Measurements from ENCODE around the gene MYRF.

The MYRF gene

GRCh38 chr11:61728066-61728939 lies 24.1 kb upstream of the MYRF start:
- Histone ChIP-seq H3K79me1 (ENCODE audit: low read depth, low read length) (peaks cover 5% of the 10 kb centered on the region), H3K4me1 (ENCODE audit: control insufficient read depth in 2 of 2, insufficient read depth in 1 of 2, low read depth in 1 of 2, low read length in 2 of 2) (no peaks in the 10 kb centered on the region), H2BK15ac (ENCODE audit: low read length) (no peak overlapping the region), H2BK5ac (ENCODE audit: low read length) (no peak overlapping the region), H3K4me2 (ENCODE audit: insufficient read depth, low read length, poor library complexity, severe bottlenecking) (no peak overlapping the region), H4K91ac (ENCODE audit: low read depth, low read length, poor library complexity) (no peak overlapping the region), H2AK5ac (ENCODE audit: low read depth, low read length) (no peak overlapping the region), H3K9ac (ENCODE audit: low read depth, low read length, poor library complexity) (no peak overlapping the region), H3K27ac (replicated peaks; ENCODE audit: low read length) (no peak overlapping the region), H2BK120ac (ENCODE audit: low read depth, low read length) (no peak overlapping the region), H3K23ac (ENCODE audit: low read depth, low read length, poor library complexity) (peak overlapping the region; percentile 77), H3K14ac (ENCODE audit: low read length) (no peak overlapping the region), H3K9me3 (replicated peaks in 1 of 2; ENCODE audit: control insufficient read depth in 2 of 2, insufficient read depth in 1 of 2, low read depth in 1 of 2, low read length in 2 of 2) (no peaks in the 10 kb centered on the region), H4K8ac (ENCODE audit: low read depth, low read length) (no peak overlapping the region), H3K36me3 (replicated peaks in 1 of 2; ENCODE audit: control insufficient read depth in 2 of 2, insufficient read depth in 2 of 2, low read length in 2 of 2) (peaks cover 24 to 65% of the 10 kb centered on the region in 2 donors), H2AFZ (ENCODE audit: low read length) (no peak overlapping the region), H3K27me3 (ENCODE audit: control insufficient read depth in 3 of 3, insufficient read depth in 3 of 3, low read depth in 1 of 3, low read length in 3 of 3) (no peaks in the 10 kb centered on the region), H3K18ac (ENCODE audit: low read length) (no peak overlapping the region), H3K4ac (ENCODE audit: low read length) (no peak overlapping the region), H3K4me3 (ENCODE audit: low read length in 2 of 2) (peak overlapping the region in 1 of 2 donors; percentile 30), H2BK12ac (ENCODE audit: low read length) (no peak overlapping the region)
- DNase-seq (ENCODE audit: low spot score): no peak
- no CpG with 5 or more reads among the region's 33 CpGs for WGBS, 2 donors (ENCODE audit: extremely low coverage in 2 of 2, insufficient read length in 2 of 2, insufficient replicate concordance in 1 of 2)

- peaks cover 21 to 59% of the 10 kb centered on the region in 2 donors for H3K36me3 ChIP-seq (replicated peaks in 1 of 2; ENCODE audit: control insufficient read depth in 2 of 2, insufficient read depth in 2 of 2, low read length in 2 of 2)
- H2BK15ac ChIP-seq (ENCODE audit: low read length): no peak overlapping the region
- H3K23ac ChIP-seq (ENCODE audit: low read depth, low read length, poor library complexity): no peak overlapping the region
- no peak overlapping the region for H3K27ac ChIP-seq (replicated peaks; ENCODE audit: low read length)
- H2BK12ac ChIP-seq (ENCODE audit: low read length): no peak overlapping the region
- no peak overlapping the region for H4K91ac ChIP-seq (ENCODE audit: low read depth, low read length, poor library complexity)
- no peak overlapping the region for H2BK120ac ChIP-seq (ENCODE audit: low read depth, low read length)
- H2AK5ac ChIP-seq (ENCODE audit: low read depth, low read length): no peak overlapping the region
- WGBS, 2 donors (ENCODE audit: extremely low coverage in 2 of 2, insufficient read length in 2 of 2, insufficient replicate concordance in 1 of 2): no CpG with 5 or more reads among the region's 8 CpGs
- no peaks in the 10 kb centered on the region for H3K4me1 ChIP-seq (ENCODE audit: control insufficient read depth in 2 of 2, insufficient read depth in 1 of 2, low read depth in 1 of 2, low read length in 2 of 2)
- no peak overlapping the region for H4K8ac ChIP-seq (ENCODE audit: low read depth, low read length)
- no peaks in the 10 kb centered on the region for H3K27me3 ChIP-seq (ENCODE audit: control insufficient read depth in 3 of 3, insufficient read depth in 3 of 3, low read depth in 1 of 3, low read length in 3 of 3)
- no peak overlapping the region for H3K4me2 ChIP-seq (ENCODE audit: insufficient read depth, low read length, poor library complexity, severe bottlenecking)
- H3K14ac ChIP-seq (ENCODE audit: low read length): no peak overlapping the region
- H3K79me1 ChIP-seq (ENCODE audit: low read depth, low read length): peaks cover 5% of the 10 kb centered on the region
- DNase-seq (ENCODE audit: low spot score): no peak
- no peak overlapping the region for H3K4ac ChIP-seq (ENCODE audit: low read length)
- no peak overlapping the region for H2BK5ac ChIP-seq (ENCODE audit: low read length)
- H3K4me3 ChIP-seq (ENCODE audit: low read length in 2 of 2): no peak overlapping the region
- H3K9me3 ChIP-seq (replicated peaks in 1 of 2; ENCODE audit: control insufficient read depth in 2 of 2, insufficient read depth in 1 of 2, low read depth in 1 of 2, low read length in 2 of 2): no peaks in the 10 kb centered on the region
- H3K18ac ChIP-seq (ENCODE audit: low read length): no peak overlapping the region
- H3K9ac ChIP-seq (ENCODE audit: low read depth, low read length, poor library complexity): no peak overlapping the region
- H2AFZ ChIP-seq (ENCODE audit: low read length): no peak overlapping the region
Observed at GRCh38 chr11:61728940-61729219, 23.6 kb upstream of the MYRF start.

GRCh38 chr11:61730240-61730994 lies 22.0 kb upstream of the MYRF start:
- H4K8ac ChIP-seq (ENCODE audit: low read depth, low read length): no peak overlapping the region
- no peak overlapping the region for H2AK5ac ChIP-seq (ENCODE audit: low read depth, low read length)
- no peak overlapping the region for H2AFZ ChIP-seq (ENCODE audit: low read length)
- H3K14ac ChIP-seq (ENCODE audit: low read length): no peak overlapping the region
- H3K27me3 ChIP-seq (ENCODE audit: control insufficient read depth in 3 of 3, insufficient read depth in 3 of 3, low read depth in 1 of 3, low read length in 3 of 3): no peaks in the 10 kb centered on the region
- H3K23ac ChIP-seq (ENCODE audit: low read depth, low read length, poor library complexity): no peak overlapping the region
- no peak overlapping the region for H3K18ac ChIP-seq (ENCODE audit: low read length)
- H3K4me3 ChIP-seq (ENCODE audit: low read length in 2 of 2): no peak overlapping the region
- H2BK12ac ChIP-seq (ENCODE audit: low read length): no peak overlapping the region
- H3K4ac ChIP-seq (ENCODE audit: low read length): no peak overlapping the region
- H2BK120ac ChIP-seq (ENCODE audit: low read depth, low read length): no peak overlapping the region
- H4K91ac ChIP-seq (ENCODE audit: low read depth, low read length, poor library complexity): no peak overlapping the region
- WGBS, 2 donors (ENCODE audit: extremely low coverage in 2 of 2, insufficient read length in 2 of 2, insufficient replicate concordance in 1 of 2): no CpG with 5 or more reads among the region's 13 CpGs
- no peaks in the 10 kb centered on the region for H3K9me3 ChIP-seq (replicated peaks in 1 of 2; ENCODE audit: control insufficient read depth in 2 of 2, insufficient read depth in 1 of 2, low read depth in 1 of 2, low read length in 2 of 2)
- H3K4me2 ChIP-seq (ENCODE audit: insufficient read depth, low read length, poor library complexity, severe bottlenecking): no peak overlapping the region
- H3K9ac ChIP-seq (ENCODE audit: low read depth, low read length, poor library complexity): no peak overlapping the region
- no peak overlapping the region for H3K27ac ChIP-seq (replicated peaks; ENCODE audit: low read length)
- no peak for DNase-seq (ENCODE audit: low spot score)
- peaks cover 7% of the 10 kb centered on the region for H3K79me1 ChIP-seq (ENCODE audit: low read depth, low read length)
- no peak overlapping the region for H2BK5ac ChIP-seq (ENCODE audit: low read length)
- H2BK15ac ChIP-seq (ENCODE audit: low read length): no peak overlapping the region
- no peaks in the 10 kb centered on the region for H3K4me1 ChIP-seq (ENCODE audit: control insufficient read depth in 2 of 2, insufficient read depth in 1 of 2, low read depth in 1 of 2, low read length in 2 of 2)
- peaks cover 22 to 54% of the 10 kb centered on the region in 2 donors for H3K36me3 ChIP-seq (replicated peaks in 1 of 2; ENCODE audit: control insufficient read depth in 2 of 2, insufficient read depth in 2 of 2, low read length in 2 of 2)

GRCh38 chr11:61731211-61731951 lies 21.1 kb upstream of the MYRF start:
- H3K14ac ChIP-seq (ENCODE audit: low read length): no peak overlapping the region
- no peak overlapping the region for H2BK120ac ChIP-seq (ENCODE audit: low read depth, low read length)
- no peak overlapping the region for H3K27ac ChIP-seq (replicated peaks; ENCODE audit: low read length)
- H2BK12ac ChIP-seq (ENCODE audit: low read length): no peak overlapping the region
- no peak overlapping the region for H2AFZ ChIP-seq (ENCODE audit: low read length)
- H4K8ac ChIP-seq (ENCODE audit: low read depth, low read length): no peak overlapping the region
- WGBS, 2 donors (ENCODE audit: extremely low coverage in 2 of 2, insufficient read length in 2 of 2, insufficient replicate concordance in 1 of 2): no CpG with 5 or more reads among the region's 19 CpGs
- no peak overlapping the region for H2AK5ac ChIP-seq (ENCODE audit: low read depth, low read length)
- no peak overlapping the region for H3K23ac ChIP-seq (ENCODE audit: low read depth, low read length, poor library complexity)
- no peak overlapping the region for H4K91ac ChIP-seq (ENCODE audit: low read depth, low read length, poor library complexity)
- DNase-seq (ENCODE audit: low spot score): no peak
- no peak overlapping the region for H3K9ac ChIP-seq (ENCODE audit: low read depth, low read length, poor library complexity)
- H2BK15ac ChIP-seq (ENCODE audit: low read length): no peak overlapping the region
- no peaks in the 10 kb centered on the region for H3K4me1 ChIP-seq (ENCODE audit: control insufficient read depth in 2 of 2, insufficient read depth in 1 of 2, low read depth in 1 of 2, low read length in 2 of 2)
- no peaks in the 10 kb centered on the region for H3K27me3 ChIP-seq (ENCODE audit: control insufficient read depth in 3 of 3, insufficient read depth in 3 of 3, low read depth in 1 of 3, low read length in 3 of 3)
- H3K36me3 ChIP-seq (replicated peaks in 1 of 2; ENCODE audit: control insufficient read depth in 2 of 2, insufficient read depth in 2 of 2, low read length in 2 of 2): peaks cover 26 to 54% of the 10 kb centered on the region in 2 donors
- H3K79me1 ChIP-seq (ENCODE audit: low read depth, low read length): peaks cover 4% of the 10 kb centered on the region
- no peak overlapping the region for H3K18ac ChIP-seq (ENCODE audit: low read length)
- no peak overlapping the region for H3K4me2 ChIP-seq (ENCODE audit: insufficient read depth, low read length, poor library complexity, severe bottlenecking)
- H3K9me3 ChIP-seq (replicated peaks in 1 of 2; ENCODE audit: control insufficient read depth in 2 of 2, insufficient read depth in 1 of 2, low read depth in 1 of 2, low read length in 2 of 2): no peaks in the 10 kb centered on the region
- no peak overlapping the region for H3K4ac ChIP-seq (ENCODE audit: low read length)
- no peak overlapping the region for H3K4me3 ChIP-seq (ENCODE audit: low read length in 2 of 2)
- H2BK5ac ChIP-seq (ENCODE audit: low read length): no peak overlapping the region

Measured in neuronal stem cell (in vitro differentiated cells).